K562 (cell line): ENCODE measurements around the gene SERPINF2. TPM values are rescaled to one million over a fixed set of nuclear protein-coding genes. Genes with fewer than 3 reads are reported as not detected.

Experiments
- ATF3 ChIP-seq, 2 experiments: fragments of 450-650 bp in 1 of 2; sonication (generic) in 1 of 2; formaldehyde crosslinking in 1 of 2; IDR thresholded peaks in 1 of 2; conservative IDR thresholded peaks in 1 of 2; 2 replicates each; pipeline versions ENCODE4 v1.6.1 to v1.8.1; 2016 to 2023; ENCODE audit warnings: mild to moderate bottlenecking in 2 of 2, moderate library complexity in 2 of 2, inconsistent platforms in 1 of 2, missing genetic modification reagents in 1 of 2
- BMI1 ChIP-seq: fragments of 150-350 bp; IDR thresholded peaks from 2 replicates; pipeline ENCODE4 v1.6.1; 2014; ENCODE audit warnings: low read length
- CGGBP1 ChIP-seq: fragments of 250-450 bp; sonication (Bioruptor Pico); IDR thresholded peaks from 2 replicates; pipeline ENCODE4 v1.9.0; 2021; ENCODE audit warnings: mild to moderate bottlenecking
- CREB1 ChIP-seq, 2 experiments: sonication (generic) in 1 of 2; formaldehyde crosslinking in 1 of 2; IDR thresholded peaks; 2 replicates each; pipeline versions ENCODE4 v1.6.1 to v1.8.0; 2012 to 2022; ENCODE audit warnings: inconsistent platforms in 1 of 2, mild to moderate bottlenecking in 1 of 2, missing genetic modification reagents in 1 of 2, moderate library complexity in 1 of 2
- DLX4 ChIP-seq: fragments of 250-450 bp; sonication (Bioruptor Pico); IDR thresholded peaks from 2 replicates; pipeline ENCODE4 v1.6.1; 2021; ENCODE audit warnings: mild to moderate bottlenecking
- DMBX1 ChIP-seq: fragments of 250-450 bp; sonication (Bioruptor Pico); IDR thresholded peaks from 2 replicates; pipeline ENCODE4 v1.8.0; 2022; ENCODE audit warnings: inconsistent platforms, mild to moderate bottlenecking, moderate library complexity, borderline replicate concordance
- ETV6 ChIP-seq, 3 experiments: fragments of 150-350 bp in 1 of 3; sonication (generic) in 1 of 3; formaldehyde crosslinking in 1 of 3; IDR thresholded peaks; 2 replicates each; pipeline versions ENCODE4 v1.6.1 to v1.8.0; 2014 to 2022; ENCODE audit warnings: borderline replicate concordance in 2 of 3, low read depth in 2 of 3, antibody characterized with exemption in 1 of 3, low read length in 1 of 3, mild to moderate bottlenecking in 1 of 3, missing genetic modification reagents in 1 of 3
- FOSL1 ChIP-seq: fragments of 200-800 bp; sonication (Bioruptor generic); conservative IDR thresholded peaks from 2 replicates; pipeline ENCODE4 v1.6.1; 2016; ENCODE audit warnings: missing genetic modification characterization, missing compliant biosample characterization
- HDAC1 ChIP-seq, 2 experiments: fragments of 450-650 bp; IDR thresholded peaks; 2 replicates each; pipeline ENCODE4 v1.6.1; 2016 to 2017; ENCODE audit warnings: inconsistent platforms in 1 of 2, mild to moderate bottlenecking in 1 of 2, moderate library complexity in 1 of 2
- HOXB6 ChIP-seq: fragments of 250-450 bp; sonication (Bioruptor Pico); IDR thresholded peaks from 2 replicates; pipeline ENCODE4 v1.5.1; 2022; ENCODE audit warnings: mild to moderate bottlenecking, borderline replicate concordance
- MAFF ChIP-seq: IDR thresholded peaks from 2 replicates; pipeline ENCODE4 v1.6.1; 2012; ENCODE audit warnings: low read length, improper control_type of control experiment
- MYC ChIP-seq, 2 experiments: fragments of 250-450 bp in 1 of 2; sonication (Bioruptor Pico) in 1 of 2; IDR thresholded peaks; 2 replicates each; pipeline versions ENCODE4 v1.5.1 to v1.6.1; 2012 to 2021; ENCODE audit warnings: low read depth in 2 of 2, borderline replicate concordance in 1 of 2, improper control_type of control experiment in 1 of 2, low read length in 1 of 2, mild to moderate bottlenecking in 1 of 2, moderate library complexity in 1 of 2
- RUNX1 ChIP-seq: sonication (generic); IDR thresholded peaks from 2 replicates; pipeline ENCODE4 v1.6.1; 2016; ENCODE audit warnings: antibody characterized with exemption, low read depth
- SIX5 ChIP-seq, 2 experiments: IDR thresholded peaks; 2 replicates each; pipeline ENCODE4 v1.6.1; 2011; ENCODE audit warnings: low read length in 2 of 2, borderline replicate concordance in 1 of 2, low read depth in 1 of 2, mild to moderate bottlenecking in 1 of 2, moderate library complexity in 1 of 2; ENCODE audit not compliant: insufficient read depth in 1 of 2
- SMAD3 ChIP-seq: fragments of 450-650 bp; formaldehyde crosslinking; conservative IDR thresholded peaks from 2 replicates; pipeline ENCODE4 v1.4.0; 2020; ENCODE audit warnings: mild to moderate bottlenecking
- TBP ChIP-seq: optimal IDR thresholded peaks from 2 replicates; pipeline ENCODE3; 2011; ENCODE audit warnings: low read depth, low read length, improper control_type of control experiment
- ZC3H11A ChIP-seq: IDR thresholded peaks from 2 replicates; pipeline ENCODE4 v1.6.1; 2012; ENCODE audit warnings: low read depth, low read length, improper control_type of control experiment
- ZNF140 ChIP-seq: fragments of 250-450 bp; sonication (Bioruptor Pico); IDR thresholded peaks from 2 replicates; pipeline ENCODE4 v1.8.0; 2021; ENCODE audit warnings: moderate library complexity, mild to moderate bottlenecking, inconsistent platforms
- ZNF217 ChIP-seq: sonication (generic); formaldehyde crosslinking; IDR thresholded peaks from 2 replicates; pipeline ENCODE4 v1.8.0; 2022; ENCODE audit warnings: mild to moderate bottlenecking, missing genetic modification reagents
- ZNF282 ChIP-seq: sonication (generic); formaldehyde crosslinking; IDR thresholded peaks from 2 replicates; pipeline ENCODE4 v1.8.1; 2023; ENCODE audit warnings: missing genetic modification reagents
- ZNF511 ChIP-seq: sonication (generic); formaldehyde crosslinking; IDR thresholded peaks from 2 replicates; pipeline ENCODE4 v1.8.0; 2022; ENCODE audit warnings: mild to moderate bottlenecking, missing genetic modification reagents
- ZNF766 ChIP-seq: fragments of 200-800 bp; sonication (Bioruptor generic); conservative IDR thresholded peaks from 2 replicates; pipeline ENCODE4 v1.6.1; 2016; ENCODE audit warnings: missing genetic modification characterization, missing compliant biosample characterization
- polyA plus RNA-seq, 8 experiments: library from polyadenylated mRNA; depleted of rRNA in 4 of 8; stranded (reverse) in 5 of 8; unstranded in 3 of 8; fragments of >200 nt; fragmentation: Nextera tagmentation in 2 of 8; fragmentation: Illumina TruSeq in 1 of 8; extraction: Ambion mirVana in 2 of 8; extraction: Trizol in 1 of 8; gene quantifications; 2 replicates each; pipeline versions ENCODE4 v1.2.1 to v1.2.3, GENCODE V29; 2011 to 2014; ENCODE audit warnings: inconsistent platforms in 1 of 8, missing spikeins in 1 of 8
- total RNA-seq, 7 experiments: library from RNA; depleted of rRNA in 6 of 7; stranded (reverse); fragments of >200 nt in 6 of 7; fragmentation: Illumina TruSeq in 2 of 7; extraction: Trizol in 2 of 7; gene quantifications; 2 replicates each; pipeline versions ENCODE4 v1.2.1 to v1.2.3, GENCODE V29; 2011 to 2021; ENCODE audit warnings: low replicate concordance in 1 of 7

Gene SERPINF2
- total and polyA plus RNA-seq, 9 of the 15 experiments (the other 6 are each of a cell fraction or from before 2014, with no cell fraction given), result 0.22 TPM; not detected in 8

- TF ChIP-seq DLX4 (CRISPR knock-in tag) (no peak), ZNF511 (peak; percentile 86; the same call in 1 of the 2 replicates), ZNF217 (CRISPR knock-in tag) (no peak), ATF3 (IDR thresholded peaks at IDR 0.05) (no peak; the same call in 1 of the 2 replicates), ATF3 (CRISPR knock-in tag; conservative IDR thresholded peaks at IDR 0.05) (no peak), DMBX1 (CRISPR knock-in tag) (peak; percentile 70), SMAD3 (CRISPR knock-in tag) (0 out of 2 replicates have a peak, but pooled peaks have one; percentile 25), MAFF (no peak), ETV6 (IDR thresholded peaks at IDR 0.05; ENCODE audit: borderline replicate concordance in 1 of 2, low read depth in 2 of 2, low read length in 1 of 2) (no peak), ETV6 (CRISPR knock-in tag; IDR thresholded peaks at IDR 0.05; ENCODE audit: borderline replicate concordance) (no peak), HDAC1 (IDR thresholded peaks at IDR 0.05) (no peak), ZNF766 (CRISPR knock-in tag) (peak; percentile 80), ZNF282 (no peak), RUNX1 (no peak), ZC3H11A (no peak), CGGBP1 (CRISPR knock-in tag) (no peak), CREB1 (IDR thresholded peaks at IDR 0.05) (no peak), CREB1 (CRISPR knock-in tag; IDR thresholded peaks at IDR 0.05) (peak; percentile 71), HOXB6 (no peak), ZNF140 (CRISPR knock-in tag) (no peak), FOSL1 (tag) (peak; percentile 50), BMI1 (no peak), SIX5 (IDR thresholded peaks at IDR 0.05; ENCODE audit: borderline replicate concordance in 1 of 2, insufficient read depth in 1 of 2, low read depth in 1 of 2, low read length in 2 of 2) (no peak), TBP (peak; percentile 9), MYC (IDR thresholded peaks at IDR 0.05; ENCODE audit: low read depth, low read length) (peak; percentile 95), MYC (CRISPR knock-in tag; IDR thresholded peaks at IDR 0.05; ENCODE audit: borderline replicate concordance, low read depth) (peak; percentile 70; the same call in 1 of the 2 replicates)
Observed at GRCh38 chr17:1730326-1731193, 12.1 kb upstream of the SERPINF2 start (continued).
